GM18511 (cell line): Measurements from ENCODE around the gene PTPN12.
A peak's percentile ranks its signal among the peaks of the same experiment; 100 is the strongest.
"Not testable (repeated sequence)": the region's sequence is repeated elsewhere in the genome, so short reads cannot be mapped to it uniquely, and the experiment has no call there.

Source experiments
- ATAC-seq: cut with Tn5 transposase; IDR thresholded peaks from one replicate; pipeline ENCODE4 v1.9.1; 2021; ENCODE audit warnings: mild to moderate bottlenecking, moderate library complexity; ENCODE audit not compliant: unreplicated experiment

The PTPN12 gene

GRCh38 chr7:77537136-77537777, at the start of gene PTPN12:
PTPN12 (plus strand) TSS chr7:77537295; CDS start chr7:77537547, 252 bp downstream.
- peak; percentile 32 for ATAC-seq

- no peak for ATAC-seq
Observed at GRCh38 chr7:77488986-77489385, 48.1 kb upstream of the PTPN12 start.

GRCh38 chr7:77497079-77497478, 40.0 kb upstream of the PTPN12 start:
- no peak for ATAC-seq

- ATAC-seq: no peak
Observed at GRCh38 chr7:77498659-77499379, 38.3 kb upstream of the PTPN12 start.

- ATAC-seq: no peak
Observed at GRCh38 chr7:77501192-77501515, 35.9 kb upstream of the PTPN12 start.

GRCh38 chr7:77504951-77505350, 32.1 kb upstream of the PTPN12 start:
- no peak for ATAC-seq

GRCh38 chr7:77506899-77507298, 30.2 kb upstream of the PTPN12 start:
- no peak for ATAC-seq

- not testable (repeated sequence) for ATAC-seq
Observed at GRCh38 chr7:77513002-77513670, 24.0 kb upstream of the PTPN12 start.

- ATAC-seq: no peak
Observed at GRCh38 chr7:77516085-77516484, 21.0 kb upstream of the PTPN12 start.

GRCh38 chr7:77520261-77520660, 16.8 kb upstream of the PTPN12 start:
- no peak for ATAC-seq

- ATAC-seq: not testable (repeated sequence)
Observed at GRCh38 chr7:77521537-77521936, 15.6 kb upstream of the PTPN12 start.

- ATAC-seq: no peak
Observed at GRCh38 chr7:77524731-77525130, 12.4 kb upstream of the PTPN12 start.

GRCh38 chr7:77525231-77525630, 11.9 kb upstream of the PTPN12 start:
- ATAC-seq: no peak

- no peak for ATAC-seq
Observed at GRCh38 chr7:77528368-77528767, 8.7 kb upstream of the PTPN12 start.

- ATAC-seq: no peak
Observed at GRCh38 chr7:77529279-77529678, 7.8 kb upstream of the PTPN12 start.

- peak; percentile 86 for ATAC-seq
Observed at GRCh38 chr7:77531038-77531437, 6.1 kb upstream of the PTPN12 start.

GRCh38 chr7:77532247-77532646, 4.8 kb upstream of the PTPN12 start:
- no peak for ATAC-seq

GRCh38 chr7:77532732-77533131, 4.4 kb upstream of the PTPN12 start:
- ATAC-seq: not testable (repeated sequence)

GRCh38 chr7:77534046-77534445, 3.0 kb upstream of the PTPN12 start:
- ATAC-seq: not testable (repeated sequence)

GRCh38 chr7:77536017-77536412, 1.1 kb upstream of the PTPN12 start:
- no peak for ATAC-seq

GRCh38 chr7:77536413-77537135, 521 bp upstream of the PTPN12 start:
- ATAC-seq: peak; percentile 92
